WTC11 (cell line): ENCODE measurements around the gene PRSS23. TPM values are rescaled to one million over a fixed set of nuclear protein-coding genes. Genes with fewer than 3 reads are reported as not detected.

Source experiments
- ATAC-seq: fragments of 200-7000 bp; cut with Tn5 transposase; 2 replicates; pipeline ENCODE4 v1.10.0; 2021; ENCODE audit warnings: mild to moderate bottlenecking, moderate library complexity
- CTCF ChIA-PET: fragments of 300-600 bp; sonication (Branson Sonifier 250); formaldehyde crosslinking; loops from one replicate; lab custom pipeline; 2021; ENCODE audit warnings: antibody characterized with exemption; lab: Charles Lee
- POLR2A ChIA-PET: fragments of 350-600 bp; sonication (Branson Sonifier 250); formaldehyde crosslinking; loops from one replicate; lab custom pipeline; 2021; ENCODE audit warnings: antibody characterized with exemption; lab: Charles Lee
- DNase-seq: peaks from one replicate; pipeline ENCODE4 v3.0.0; 2021; ENCODE audit warnings: low spot score
- H3K27ac Mint-ChIP-seq: 2 replicates; pipeline ENCODE4 v1.8.0; 2021; ENCODE audit warnings: mixed read lengths
- H3K27me3 Mint-ChIP-seq: 2 replicates; pipeline ENCODE4 v1.8.0; 2021; ENCODE audit warnings: low read depth, mild to moderate bottlenecking, moderate library complexity, mixed read lengths
- H3K36me3 Mint-ChIP-seq: 2 replicates; pipeline ENCODE4 v1.8.0; 2021; ENCODE audit warnings: mixed read lengths
- H3K4me1 Mint-ChIP-seq: 2 replicates; pipeline ENCODE4 v1.8.0; 2022; ENCODE audit warnings: mixed read lengths
- H3K4me3 Mint-ChIP-seq: 2 replicates; pipeline ENCODE4 v1.8.0; 2021; ENCODE audit warnings: mild to moderate bottlenecking, moderate library complexity, mixed read lengths
- H3K9me3 Mint-ChIP-seq: 2 replicates; pipeline ENCODE4 v1.8.0; 2021; ENCODE audit warnings: mixed read lengths
- EMX1 ChIP-seq: fragments of 250-450 bp; sonication (Bioruptor Pico); IDR thresholded peaks from 2 replicates; pipeline ENCODE4 v1.8.0; 2021; ENCODE audit warnings: mild to moderate bottlenecking
- FOXJ3 ChIP-seq: sonication (generic); formaldehyde crosslinking; IDR thresholded peaks from 2 replicates; pipeline ENCODE4 v1.9.0; 2021; ENCODE audit warnings: missing genetic modification reagents, mild to moderate bottlenecking, borderline replicate concordance
- FOXK1 ChIP-seq: sonication (generic); formaldehyde crosslinking; IDR thresholded peaks from 2 replicates; pipeline ENCODE4 v1.8.0; 2022; ENCODE audit warnings: mild to moderate bottlenecking, moderate library complexity, missing genetic modification reagents
- GRHL2 ChIP-seq: fragments of 250-450 bp; sonication (Bioruptor Pico); IDR thresholded peaks from 2 replicates; pipeline ENCODE4 v1.8.0; 2022; ENCODE audit warnings: mild to moderate bottlenecking, moderate library complexity; ENCODE audit not compliant: insufficient replicate concordance, severe bottlenecking
- GTF2I ChIP-seq: fragments of 250-450 bp; sonication (Bioruptor Pico); conservative IDR thresholded peaks from 2 replicates; pipeline ENCODE4 v1.4.0; 2021; ENCODE audit warnings: mild to moderate bottlenecking
- HMGA2 ChIP-seq: fragments of 250-450 bp; sonication (Bioruptor Pico); IDR thresholded peaks from 2 replicates; pipeline ENCODE4 v1.4.0; 2021; ENCODE audit warnings: mild to moderate bottlenecking, moderate library complexity
- MXD4 ChIP-seq: fragments of 250-450 bp; sonication (Bioruptor Pico); IDR thresholded peaks from 2 replicates; pipeline ENCODE4 v1.8.0; 2021; ENCODE audit warnings: mild to moderate bottlenecking, moderate library complexity, borderline replicate concordance
- MYBL2 ChIP-seq: sonication (generic); formaldehyde crosslinking; IDR thresholded peaks from 2 replicates; pipeline ENCODE4 v1.8.1; 2023; ENCODE audit warnings: mild to moderate bottlenecking, moderate library complexity, missing genetic modification reagents
- NFE2L1 ChIP-seq: sonication (generic); formaldehyde crosslinking; IDR thresholded peaks from 2 replicates; pipeline ENCODE4 v1.8.1; 2023; ENCODE audit warnings: missing genetic modification reagents
- NR1H2 ChIP-seq: sonication (generic); formaldehyde crosslinking; IDR thresholded peaks from 2 replicates; pipeline ENCODE4 v1.9.0; 2021; ENCODE audit warnings: mild to moderate bottlenecking, moderate library complexity, missing genetic modification reagents
- OVOL2 ChIP-seq: fragments of 250-450 bp; sonication (Bioruptor Pico); IDR thresholded peaks from 2 replicates; pipeline ENCODE4 v1.9.0; 2021; ENCODE audit warnings: mild to moderate bottlenecking, borderline replicate concordance
- TEAD4 ChIP-seq: sonication (generic); formaldehyde crosslinking; IDR thresholded peaks from 2 replicates; pipeline ENCODE4 v1.8.0; 2022; ENCODE audit warnings: mild to moderate bottlenecking, missing genetic modification reagents
- ZNF121 ChIP-seq: sonication (generic); formaldehyde crosslinking; IDR thresholded peaks from 2 replicates; pipeline ENCODE4 v1.8.0; 2023; ENCODE audit warnings: missing genetic modification reagents
- total RNA-seq: library from RNA; stranded (reverse); gene quantifications from 3 replicates; pipeline ENCODE4 v1.2.3, GENCODE V29; 2021
- TF ChIP-seq, protein P1 (sequence below): fragments of 250-450 bp; sonication (Bioruptor Pico); IDR thresholded peaks from 2 replicates; pipeline ENCODE4 v1.8.0; 2021; ENCODE audit warnings: mild to moderate bottlenecking
- TF ChIP-seq, protein P2 (sequence below): sonication (generic); formaldehyde crosslinking; IDR thresholded peaks from 2 replicates; pipeline ENCODE4 v1.8.0; 2023; ENCODE audit warnings: missing genetic modification reagents
- TF ChIP-seq, protein P3 (sequence below): sonication (generic); formaldehyde crosslinking; IDR thresholded peaks from 2 replicates; pipeline ENCODE4 v1.8.0; 2022; ENCODE audit warnings: mild to moderate bottlenecking, missing genetic modification reagents
- TF ChIP-seq, protein P4 (sequence below): fragments of 250-450 bp; sonication (Bioruptor Pico); conservative IDR thresholded peaks from 2 replicates; pipeline ENCODE4 v1.9.0; 2021; ENCODE audit warnings: mild to moderate bottlenecking
- TF ChIP-seq, protein P5 (sequence below): sonication (generic); formaldehyde crosslinking; IDR thresholded peaks from 2 replicates; pipeline ENCODE4 v1.8.0; 2022; ENCODE audit warnings: mild to moderate bottlenecking, missing genetic modification reagents
- TF ChIP-seq, protein P6 (sequence below): fragments of 250-450 bp; sonication (Bioruptor Pico); IDR thresholded peaks from 2 replicates; pipeline ENCODE4 v1.9.0; 2021; ENCODE audit warnings: mild to moderate bottlenecking
- TF ChIP-seq, protein P7 (sequence below): sonication (generic); formaldehyde crosslinking; IDR thresholded peaks from 2 replicates; pipeline ENCODE4 v1.8.1; 2022; ENCODE audit warnings: low read depth, missing genetic modification reagents, borderline replicate concordance
- TF ChIP-seq, protein P8 (sequence below): sonication (generic); formaldehyde crosslinking; conservative IDR thresholded peaks from 2 replicates; pipeline ENCODE4 v1.8.1; 2023; ENCODE audit warnings: mild to moderate bottlenecking, low read depth, missing genetic modification reagents, moderate library complexity
- TF ChIP-seq, protein P9 (sequence below): sonication (generic); formaldehyde crosslinking; IDR thresholded peaks from 2 replicates; pipeline ENCODE4 v1.8.1; 2023; ENCODE audit warnings: mild to moderate bottlenecking, missing genetic modification reagents, moderate library complexity

Gene PRSS23
- total RNA-seq, 1 experiment from 2014 or later = 4.2 TPM

DNA sequence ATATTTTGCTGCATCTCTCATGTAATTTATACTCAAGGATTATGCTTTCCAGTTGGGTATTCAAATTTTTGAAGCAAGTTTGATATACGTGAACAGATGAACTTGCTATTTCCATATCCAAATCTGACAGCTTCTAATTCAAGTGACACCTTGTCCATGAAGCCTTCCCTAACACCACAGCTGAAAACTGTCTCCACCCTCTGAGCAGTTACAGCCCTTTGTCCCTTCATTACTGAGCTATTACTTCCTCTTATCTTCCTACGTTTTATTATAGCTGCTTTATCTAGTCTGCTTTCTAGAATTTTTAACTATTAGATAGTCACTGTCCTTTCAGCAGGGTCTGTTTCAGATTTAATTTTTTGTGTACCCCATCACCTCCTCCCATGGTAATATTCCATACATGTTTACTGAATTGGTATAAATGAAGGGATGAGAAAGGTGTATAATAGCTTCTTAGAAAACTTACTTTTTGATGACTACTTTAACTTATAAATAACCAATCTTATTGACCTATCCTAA, 13.3 kb upstream of the PRSS23 start:
- Mint-ChIP-seq H3K27me3 (peaks cover 3% of the 10 kb centered on the region; the same call in 1 of the 2 replicates), H3K9me3 (no peaks in the 10 kb centered on the region), H3K4me3 (no peak overlapping the region), H3K4me1 (no peaks in the 10 kb centered on the region), H3K36me3 (no peaks in the 10 kb centered on the region), H3K27ac (no peak overlapping the region)
- DNase-seq (no peak), ATAC-seq (no peak)
- ChIA-PET CTCF (no interaction called here), POLR2A (no interaction called here)
- TF ChIP-seq MXD4 (CRISPR knock-in tag) = no peak
- no peak for TF ChIP-seq NR1H2 (CRISPR knock-in tag)
- TF ChIP-seq FOXK1 (CRISPR knock-in tag) = no peak
- TF ChIP-seq, protein P1, sequence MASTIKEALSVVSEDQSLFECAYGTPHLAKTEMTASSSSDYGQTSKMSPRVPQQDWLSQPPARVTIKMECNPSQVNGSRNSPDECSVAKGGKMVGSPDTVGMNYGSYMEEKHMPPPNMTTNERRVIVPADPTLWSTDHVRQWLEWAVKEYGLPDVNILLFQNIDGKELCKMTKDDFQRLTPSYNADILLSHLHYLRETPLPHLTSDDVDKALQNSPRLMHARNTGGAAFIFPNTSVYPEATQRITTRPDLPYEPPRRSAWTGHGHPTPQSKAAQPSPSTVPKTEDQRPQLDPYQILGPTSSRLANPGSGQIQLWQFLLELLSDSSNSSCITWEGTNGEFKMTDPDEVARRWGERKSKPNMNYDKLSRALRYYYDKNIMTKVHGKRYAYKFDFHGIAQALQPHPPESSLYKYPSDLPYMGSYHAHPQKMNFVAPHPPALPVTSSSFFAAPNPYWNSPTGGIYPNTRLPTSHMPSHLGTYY (CRISPR knock-in tag) = no peak
- TF ChIP-seq OVOL2 (CRISPR knock-in tag) = no peak
- TF ChIP-seq, protein P2, sequence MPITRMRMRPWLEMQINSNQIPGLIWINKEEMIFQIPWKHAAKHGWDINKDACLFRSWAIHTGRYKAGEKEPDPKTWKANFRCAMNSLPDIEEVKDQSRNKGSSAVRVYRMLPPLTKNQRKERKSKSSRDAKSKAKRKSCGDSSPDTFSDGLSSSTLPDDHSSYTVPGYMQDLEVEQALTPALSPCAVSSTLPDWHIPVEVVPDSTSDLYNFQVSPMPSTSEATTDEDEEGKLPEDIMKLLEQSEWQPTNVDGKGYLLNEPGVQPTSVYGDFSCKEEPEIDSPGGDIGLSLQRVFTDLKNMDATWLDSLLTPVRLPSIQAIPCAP (CRISPR knock-in tag) = no peak
- no peak for TF ChIP-seq FOXJ3 (CRISPR knock-in tag)
- TF ChIP-seq, protein P3, sequence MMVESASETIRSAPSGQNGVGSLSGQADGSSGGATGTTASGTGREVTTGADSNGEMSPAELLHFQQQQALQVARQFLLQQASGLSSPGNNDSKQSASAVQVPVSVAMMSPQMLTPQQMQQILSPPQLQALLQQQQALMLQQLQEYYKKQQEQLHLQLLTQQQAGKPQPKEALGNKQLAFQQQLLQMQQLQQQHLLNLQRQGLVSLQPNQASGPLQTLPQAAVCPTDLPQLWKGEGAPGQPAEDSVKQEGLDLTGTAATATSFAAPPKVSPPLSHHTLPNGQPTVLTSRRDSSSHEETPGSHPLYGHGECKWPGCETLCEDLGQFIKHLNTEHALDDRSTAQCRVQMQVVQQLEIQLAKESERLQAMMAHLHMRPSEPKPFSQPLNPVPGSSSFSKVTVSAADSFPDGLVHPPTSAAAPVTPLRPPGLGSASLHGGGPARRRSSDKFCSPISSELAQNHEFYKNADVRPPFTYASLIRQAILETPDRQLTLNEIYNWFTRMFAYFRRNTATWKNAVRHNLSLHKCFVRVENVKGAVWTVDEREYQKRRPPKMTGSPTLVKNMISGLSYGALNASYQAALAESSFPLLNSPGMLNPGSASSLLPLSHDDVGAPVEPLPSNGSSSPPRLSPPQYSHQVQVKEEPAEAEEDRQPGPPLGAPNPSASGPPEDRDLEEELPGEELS = no peak
- TF ChIP-seq MYBL2 = no peak
- TF ChIP-seq ZNF121 (CRISPR knock-in tag) = no peak
- no peak for TF ChIP-seq EMX1 (CRISPR knock-in tag)
- TF ChIP-seq, protein P4, sequence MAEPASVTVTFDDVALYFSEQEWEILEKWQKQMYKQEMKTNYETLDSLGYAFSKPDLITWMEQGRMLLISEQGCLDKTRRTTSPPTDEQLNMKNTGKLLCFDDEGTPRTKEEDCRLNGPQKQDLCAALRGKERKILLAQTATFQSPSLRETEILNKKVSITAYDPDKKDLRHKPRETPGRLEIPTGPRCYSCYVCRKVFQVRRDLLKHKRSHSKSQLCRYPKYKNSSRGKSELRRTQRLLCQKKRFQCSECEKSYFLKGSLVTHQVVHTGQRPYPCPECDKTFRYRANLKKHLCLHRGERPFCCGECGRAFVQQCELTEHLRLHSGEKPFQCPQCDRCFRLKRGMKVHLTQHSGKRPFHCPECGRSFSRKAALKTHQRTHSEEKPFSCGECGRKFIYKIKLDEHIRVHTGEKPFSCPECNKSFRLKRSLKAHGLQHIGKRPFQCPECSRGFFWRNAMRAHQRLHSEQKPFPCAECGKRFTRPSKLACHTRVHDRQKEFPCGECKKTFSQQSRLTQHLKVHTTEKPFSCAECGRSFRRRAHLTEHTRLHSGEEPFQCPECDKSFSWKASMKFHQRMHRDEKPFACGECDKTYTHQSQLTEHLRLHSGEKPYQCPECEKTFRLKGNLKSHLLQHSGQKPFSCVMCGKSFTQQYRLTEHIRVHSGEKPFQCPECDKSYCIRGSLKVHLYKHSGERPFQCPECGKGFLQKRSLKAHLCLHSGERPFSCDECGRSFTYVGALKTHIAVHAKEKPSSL (CRISPR knock-in tag) = no peak
- TF ChIP-seq, protein P5, sequence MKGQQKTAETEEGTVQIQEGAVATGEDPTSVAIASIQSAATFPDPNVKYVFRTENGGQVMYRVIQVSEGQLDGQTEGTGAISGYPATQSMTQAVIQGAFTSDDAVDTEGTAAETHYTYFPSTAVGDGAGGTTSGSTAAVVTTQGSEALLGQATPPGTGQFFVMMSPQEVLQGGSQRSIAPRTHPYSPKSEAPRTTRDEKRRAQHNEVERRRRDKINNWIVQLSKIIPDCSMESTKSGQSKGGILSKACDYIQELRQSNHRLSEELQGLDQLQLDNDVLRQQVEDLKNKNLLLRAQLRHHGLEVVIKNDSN (CRISPR knock-in tag) = no peak
- no peak for TF ChIP-seq HMGA2 (CRISPR knock-in tag)

DNA sequence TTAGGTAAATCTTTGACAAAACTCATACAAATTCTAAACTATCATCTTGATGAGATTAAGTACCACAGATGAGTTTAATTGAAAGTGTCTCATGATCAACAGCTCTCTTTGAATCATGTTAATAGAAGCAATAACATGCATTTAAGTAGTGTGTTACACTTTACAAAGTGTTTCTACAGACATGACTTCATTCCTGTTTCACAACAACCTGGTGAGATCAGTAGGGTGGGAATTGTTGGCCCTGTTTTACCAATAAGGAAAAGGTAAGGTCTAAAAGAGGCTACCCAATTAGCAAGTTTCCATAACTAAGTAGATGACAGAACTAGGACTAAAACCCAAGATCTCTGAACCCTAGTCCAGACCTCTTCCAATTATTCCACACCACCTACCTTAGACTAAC, 12.7 kb upstream of the PRSS23 start:
- no peaks in the 10 kb centered on the region for H3K36me3 Mint-ChIP-seq
- no peak overlapping the region for H3K4me3 Mint-ChIP-seq
- no peaks in the 10 kb centered on the region for H3K9me3 Mint-ChIP-seq
- POLR2A ChIA-PET = no interaction called here
- H3K27ac Mint-ChIP-seq = no peak overlapping the region
- no peaks in the 10 kb centered on the region for H3K4me1 Mint-ChIP-seq
- CTCF ChIA-PET = no interaction called here
- ATAC-seq (no peak), DNase-seq (no peak)
- peaks cover 3% of the 10 kb centered on the region; the same call in 1 of the 2 replicates for H3K27me3 Mint-ChIP-seq
- TF ChIP-seq NFE2L1 (CRISPR knock-in tag) (no peak), GTF2I (CRISPR knock-in tag) (no peak), GRHL2 (no peak), MYBL2 (no peak), TEAD4 (CRISPR knock-in tag) (no peak)
- TF ChIP-seq, protein P6, sequence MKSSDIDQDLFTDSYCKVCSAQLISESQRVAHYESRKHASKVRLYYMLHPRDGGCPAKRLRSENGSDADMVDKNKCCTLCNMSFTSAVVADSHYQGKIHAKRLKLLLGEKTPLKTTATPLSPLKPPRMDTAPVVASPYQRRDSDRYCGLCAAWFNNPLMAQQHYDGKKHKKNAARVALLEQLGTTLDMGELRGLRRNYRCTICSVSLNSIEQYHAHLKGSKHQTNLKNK (CRISPR knock-in tag) = no peak
- TF ChIP-seq, protein P7, sequence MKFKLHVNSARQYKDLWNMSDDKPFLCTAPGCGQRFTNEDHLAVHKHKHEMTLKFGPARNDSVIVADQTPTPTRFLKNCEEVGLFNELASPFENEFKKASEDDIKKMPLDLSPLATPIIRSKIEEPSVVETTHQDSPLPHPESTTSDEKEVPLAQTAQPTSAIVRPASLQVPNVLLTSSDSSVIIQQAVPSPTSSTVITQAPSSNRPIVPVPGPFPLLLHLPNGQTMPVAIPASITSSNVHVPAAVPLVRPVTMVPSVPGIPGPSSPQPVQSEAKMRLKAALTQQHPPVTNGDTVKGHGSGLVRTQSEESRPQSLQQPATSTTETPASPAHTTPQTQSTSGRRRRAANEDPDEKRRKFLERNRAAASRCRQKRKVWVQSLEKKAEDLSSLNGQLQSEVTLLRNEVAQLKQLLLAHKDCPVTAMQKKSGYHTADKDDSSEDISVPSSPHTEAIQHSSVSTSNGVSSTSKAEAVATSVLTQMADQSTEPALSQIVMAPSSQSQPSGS (CRISPR knock-in tag) = no peak
- TF ChIP-seq, protein P8, sequence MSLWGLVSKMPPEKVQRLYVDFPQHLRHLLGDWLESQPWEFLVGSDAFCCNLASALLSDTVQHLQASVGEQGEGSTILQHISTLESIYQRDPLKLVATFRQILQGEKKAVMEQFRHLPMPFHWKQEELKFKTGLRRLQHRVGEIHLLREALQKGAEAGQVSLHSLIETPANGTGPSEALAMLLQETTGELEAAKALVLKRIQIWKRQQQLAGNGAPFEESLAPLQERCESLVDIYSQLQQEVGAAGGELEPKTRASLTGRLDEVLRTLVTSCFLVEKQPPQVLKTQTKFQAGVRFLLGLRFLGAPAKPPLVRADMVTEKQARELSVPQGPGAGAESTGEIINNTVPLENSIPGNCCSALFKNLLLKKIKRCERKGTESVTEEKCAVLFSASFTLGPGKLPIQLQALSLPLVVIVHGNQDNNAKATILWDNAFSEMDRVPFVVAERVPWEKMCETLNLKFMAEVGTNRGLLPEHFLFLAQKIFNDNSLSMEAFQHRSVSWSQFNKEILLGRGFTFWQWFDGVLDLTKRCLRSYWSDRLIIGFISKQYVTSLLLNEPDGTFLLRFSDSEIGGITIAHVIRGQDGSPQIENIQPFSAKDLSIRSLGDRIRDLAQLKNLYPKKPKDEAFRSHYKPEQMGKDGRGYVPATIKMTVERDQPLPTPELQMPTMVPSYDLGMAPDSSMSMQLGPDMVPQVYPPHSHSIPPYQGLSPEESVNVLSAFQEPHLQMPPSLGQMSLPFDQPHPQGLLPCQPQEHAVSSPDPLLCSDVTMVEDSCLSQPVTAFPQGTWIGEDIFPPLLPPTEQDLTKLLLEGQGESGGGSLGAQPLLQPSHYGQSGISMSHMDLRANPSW (CRISPR knock-in tag) = no peak
- TF ChIP-seq, protein P9, sequence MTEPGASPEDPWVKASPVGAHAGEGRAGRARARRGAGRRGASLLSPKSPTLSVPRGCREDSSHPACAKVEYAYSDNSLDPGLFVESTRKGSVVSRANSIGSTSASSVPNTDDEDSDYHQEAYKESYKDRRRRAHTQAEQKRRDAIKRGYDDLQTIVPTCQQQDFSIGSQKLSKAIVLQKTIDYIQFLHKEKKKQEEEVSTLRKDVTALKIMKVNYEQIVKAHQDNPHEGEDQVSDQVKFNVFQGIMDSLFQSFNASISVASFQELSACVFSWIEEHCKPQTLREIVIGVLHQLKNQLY = no peak
